ENCODE data around the gene RABL2B.
A peak's percentile ranks its signal among the peaks of the same experiment; 100 is the strongest.

The RABL2B gene

GRCh38 chr22:50737728-50738648, 45.4 kb downstream of the RABL2B start, which contains the start of gene ACR:
Gene ACR (plus strand): TSS chr22:50738204. CDS start chr22:50738236, 32 bp downstream.
- DNase-seq, result no peak

- DNase-seq, result no peak
Observed at GRCh38 chr22:50735739-50736030, 47.8 kb downstream of the RABL2B start.

- DNase-seq, result no peak
Observed at GRCh38 chr22:50734986-50735738, 48.3 kb downstream of the RABL2B start.

- no peak for DNase-seq
Observed at GRCh38 chr22:50734343-50734771, 49.1 kb downstream of the RABL2B start.

DNA sequence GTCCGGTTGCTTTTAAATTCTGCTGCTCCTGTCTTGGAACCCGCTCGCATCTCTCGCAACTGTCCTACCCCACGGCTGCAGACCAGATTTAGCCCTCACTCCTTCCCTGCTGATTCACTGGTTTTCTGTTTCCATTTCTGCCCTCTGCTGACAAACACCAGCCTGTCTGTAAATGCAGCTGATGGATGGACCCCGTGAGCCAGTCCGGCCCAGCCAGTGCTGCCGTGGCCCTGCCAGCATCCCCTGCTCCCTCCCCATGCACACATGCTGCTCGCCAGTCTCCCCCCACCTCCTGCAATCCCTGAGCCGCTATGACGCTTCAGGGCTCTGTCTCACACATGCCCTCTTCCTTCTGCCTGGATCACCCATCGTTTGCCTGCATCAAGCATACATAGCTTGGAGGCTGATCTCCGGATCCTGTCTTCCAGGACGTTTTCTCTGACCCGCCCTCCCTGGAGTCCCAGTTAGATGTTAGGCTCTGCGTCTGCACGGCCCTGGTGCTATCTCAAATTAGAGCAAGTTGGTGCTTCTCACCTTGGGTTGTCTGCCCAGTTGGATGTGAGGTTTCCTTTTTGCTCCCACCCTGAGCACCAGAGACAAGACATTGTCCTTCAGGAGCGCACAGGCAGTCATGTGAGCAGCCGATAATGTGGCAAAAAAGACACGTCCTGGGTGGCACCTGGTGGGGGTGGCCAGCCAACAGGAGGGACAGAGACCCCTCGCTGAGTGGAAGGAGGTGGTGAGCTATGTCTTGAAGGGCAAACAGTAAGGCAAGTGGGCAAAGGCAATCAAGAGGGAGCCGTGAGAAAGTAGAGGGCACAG, 49.7 kb downstream of the RABL2B start:
- no peak for DNase-seq

GRCh38 chr22:50732681-50733080, 50.8 kb downstream of the RABL2B start:
- no peak for DNase-seq

DNA sequence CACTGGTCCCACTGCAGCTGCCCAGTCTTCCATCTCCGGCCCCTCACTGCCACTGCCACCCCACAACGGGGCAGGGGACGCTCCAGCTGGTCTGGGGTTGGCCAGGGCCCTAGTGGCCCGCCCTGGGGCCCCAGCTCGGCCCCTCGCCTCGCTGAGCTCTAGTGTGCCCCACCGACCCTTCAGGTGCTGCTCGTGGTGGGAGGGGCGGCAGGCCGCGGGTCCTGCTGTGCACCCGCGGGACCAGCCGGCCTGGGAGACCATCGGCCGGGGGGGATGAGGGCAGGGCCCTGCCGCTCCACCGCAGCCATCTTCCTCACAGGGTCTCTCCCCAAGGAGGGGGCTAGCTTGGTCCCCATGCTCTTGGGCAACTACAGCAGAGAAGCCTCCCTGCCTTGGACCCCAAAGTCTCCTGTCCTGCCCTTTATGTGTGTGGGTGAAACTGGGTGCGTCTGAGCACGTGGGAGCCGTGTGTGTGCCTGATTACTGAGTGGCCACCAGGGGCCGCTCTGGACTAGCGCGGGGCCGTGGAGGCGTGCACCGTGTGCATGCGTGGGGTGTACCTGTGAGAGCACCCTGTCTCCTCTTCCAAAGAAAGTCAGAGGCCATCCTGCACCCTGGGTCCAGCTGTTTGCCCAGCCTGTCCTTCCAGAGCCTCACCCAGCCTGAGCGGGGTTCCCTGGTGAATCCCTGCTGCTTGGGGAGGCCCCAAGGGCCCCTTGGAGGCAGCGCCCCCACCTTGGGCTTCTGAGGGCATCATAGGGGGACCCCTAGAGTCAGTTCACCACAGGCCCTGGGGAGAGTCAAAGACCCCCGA, 51.4 kb downstream of the RABL2B start:
- peak; percentile 55 for DNase-seq

DNA sequence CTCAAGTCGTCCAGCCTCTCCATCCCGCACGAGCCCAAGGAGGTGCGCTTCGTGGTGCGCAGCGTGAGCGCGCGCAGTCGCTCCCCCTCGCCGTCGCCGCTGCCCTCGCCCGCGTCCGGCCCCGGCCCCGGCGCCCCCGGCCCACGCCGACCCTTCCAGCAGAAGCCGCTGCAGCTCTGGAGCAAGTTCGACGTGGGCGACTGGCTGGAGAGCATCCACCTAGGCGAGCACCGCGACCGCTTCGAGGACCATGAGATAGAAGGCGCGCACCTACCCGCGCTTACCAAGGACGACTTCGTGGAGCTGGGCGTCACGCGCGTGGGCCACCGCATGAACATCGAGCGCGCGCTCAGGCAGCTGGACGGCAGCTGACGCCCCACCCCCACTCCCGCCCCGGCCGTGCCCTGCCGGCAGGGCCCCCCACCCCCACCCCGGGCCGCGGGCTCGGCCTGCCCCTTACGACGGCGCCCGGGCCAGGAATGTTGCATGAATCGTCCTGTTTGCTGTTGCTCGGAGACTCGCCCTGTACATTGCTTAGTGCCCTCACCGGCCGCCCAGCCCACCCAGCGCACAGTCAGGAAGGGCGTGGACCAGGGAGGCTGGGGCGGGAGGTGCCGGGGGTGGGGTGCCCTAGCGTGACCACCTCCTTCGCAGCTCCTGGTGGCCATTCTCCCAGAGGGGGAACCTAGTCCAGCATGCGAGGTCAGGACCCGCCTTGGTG, 52.3 kb downstream of the RABL2B start:
- DNase-seq, result no peak

GRCh38 chr22:50730013-50730891, 53.2 kb downstream of the RABL2B start:
- no peak for DNase-seq

DNA sequence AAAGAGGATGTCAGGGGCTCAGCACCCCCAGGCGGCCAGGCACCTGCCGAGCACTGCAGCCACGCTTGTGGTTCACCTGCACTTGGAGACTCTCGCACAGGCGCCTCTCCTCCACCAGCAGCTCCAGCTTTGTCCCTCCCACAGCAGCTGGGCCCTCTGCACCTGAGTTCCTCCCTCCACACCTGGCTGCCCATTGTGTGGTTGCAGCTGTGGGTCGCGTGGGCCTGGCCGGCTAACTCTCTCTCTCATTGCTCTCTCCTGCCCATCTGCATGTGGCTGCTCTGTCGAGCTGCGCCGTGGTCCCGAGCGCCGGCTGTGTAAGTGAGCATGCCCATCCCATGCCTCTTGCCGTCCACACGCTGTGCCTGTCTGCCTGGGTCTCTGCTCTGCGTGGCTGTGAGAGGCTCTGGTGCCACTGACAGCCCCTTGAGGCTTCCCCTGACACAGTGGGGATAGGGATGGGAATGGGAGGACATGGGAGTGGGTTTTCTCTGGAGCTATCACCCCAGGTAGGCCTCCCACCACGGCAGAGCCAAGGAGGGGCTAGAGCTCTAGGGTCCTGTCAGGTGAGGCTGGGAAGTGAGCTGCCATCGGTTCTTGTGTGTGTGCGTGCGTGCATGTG, 53.9 kb downstream of the RABL2B start:
- no peak for DNase-seq

DNA sequence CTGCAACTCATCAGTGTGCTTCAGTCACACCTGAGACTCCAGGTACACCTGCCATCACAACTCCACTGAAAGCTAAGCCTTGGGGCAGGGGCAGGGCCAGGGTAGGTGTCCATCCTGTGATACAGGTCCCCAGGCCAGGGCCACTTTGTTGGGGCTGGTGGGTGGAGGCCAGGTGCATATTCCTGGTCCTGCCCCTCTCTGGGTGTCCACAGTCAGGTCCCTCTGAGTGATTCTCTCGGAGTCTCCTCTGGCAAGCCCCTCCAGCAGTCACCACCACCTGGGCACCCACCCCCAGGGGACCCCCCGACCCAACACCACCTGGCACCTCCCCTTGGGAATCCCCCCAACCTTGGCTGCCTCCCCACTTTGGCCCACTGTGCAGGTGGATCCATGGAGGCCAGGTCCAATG, 54.9 kb downstream of the RABL2B start:
- no peak for DNase-seq

GRCh38 chr22:50727678-50728522, 55.5 kb downstream of the RABL2B start:
- no peak for DNase-seq

DNA sequence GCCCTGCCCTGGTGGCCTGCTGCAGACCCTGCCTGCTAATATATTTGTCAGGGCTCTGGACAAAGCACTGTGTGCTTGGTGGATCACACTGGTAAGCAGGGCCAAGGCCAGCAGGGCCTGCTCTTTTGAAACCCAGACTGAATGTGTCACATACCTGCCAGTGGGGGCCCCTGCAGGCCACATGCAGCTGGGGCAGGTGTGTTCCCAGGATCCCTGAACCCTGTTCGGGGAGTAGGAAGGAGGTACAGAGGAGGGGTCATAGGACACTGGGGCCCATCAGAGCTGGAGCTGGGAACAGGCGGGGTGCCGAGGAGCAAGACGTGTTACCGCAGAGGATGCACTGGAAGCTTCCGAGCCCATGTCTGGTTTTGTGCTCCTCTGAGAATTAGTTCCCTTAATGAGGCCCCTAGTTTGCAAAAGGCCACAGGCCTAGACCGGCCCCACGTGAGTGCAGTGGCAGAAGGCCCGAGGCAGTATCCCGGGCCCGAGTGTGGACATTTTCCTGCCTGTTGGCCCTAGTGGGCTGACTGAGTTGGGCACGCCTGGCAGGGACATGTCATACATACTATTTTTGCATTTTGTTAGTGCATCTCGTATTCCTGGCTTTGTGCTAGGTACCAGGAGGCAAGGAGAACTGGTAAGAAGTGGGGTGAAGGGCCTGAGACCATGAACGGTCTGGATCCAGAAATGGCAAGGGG, 56.6 kb downstream of the RABL2B start:
- DNase-seq, result no peak

DNA sequence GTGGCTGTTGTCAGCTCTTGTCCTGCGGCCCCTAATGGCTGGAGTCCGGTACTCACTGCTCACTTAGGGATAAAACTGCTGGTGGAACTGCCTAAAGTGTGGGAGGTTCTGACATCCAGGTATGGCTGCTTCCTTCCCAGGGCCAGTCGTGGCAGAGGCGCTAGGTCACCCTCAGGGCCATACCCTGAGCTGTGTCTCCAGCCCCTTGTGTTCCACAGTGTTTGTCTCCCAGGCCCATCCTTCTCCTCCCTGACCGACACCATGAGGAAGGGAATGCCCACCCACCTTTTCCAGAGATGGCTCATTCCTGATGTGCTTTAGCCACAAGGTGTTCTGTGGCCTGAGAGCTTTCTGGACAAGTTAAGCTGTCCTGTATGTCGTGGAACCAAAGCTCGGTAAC, 57.8 kb downstream of the RABL2B start:
- no peak for DNase-seq

DNA sequence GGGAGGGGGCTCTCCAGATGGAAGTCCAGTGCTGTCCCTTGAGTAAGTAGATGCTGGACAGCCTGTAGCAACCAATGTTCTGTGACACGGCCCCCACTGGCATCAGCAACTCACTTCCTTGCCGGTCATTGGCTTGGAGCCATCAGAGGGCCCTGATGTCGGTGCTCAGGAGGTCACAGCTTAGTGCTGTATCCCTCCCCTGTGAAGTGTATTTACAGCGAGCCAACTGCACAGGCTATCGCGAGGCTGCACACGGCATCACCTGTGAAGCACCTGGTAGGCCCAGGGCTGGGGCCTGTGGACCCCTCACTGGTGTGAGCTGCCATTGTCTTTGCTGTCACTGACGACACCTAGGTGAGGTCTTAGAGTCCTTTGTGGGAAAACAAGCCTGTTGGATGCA, 58.8 kb downstream of the RABL2B start:
- no peak for DNase-seq

DNA sequence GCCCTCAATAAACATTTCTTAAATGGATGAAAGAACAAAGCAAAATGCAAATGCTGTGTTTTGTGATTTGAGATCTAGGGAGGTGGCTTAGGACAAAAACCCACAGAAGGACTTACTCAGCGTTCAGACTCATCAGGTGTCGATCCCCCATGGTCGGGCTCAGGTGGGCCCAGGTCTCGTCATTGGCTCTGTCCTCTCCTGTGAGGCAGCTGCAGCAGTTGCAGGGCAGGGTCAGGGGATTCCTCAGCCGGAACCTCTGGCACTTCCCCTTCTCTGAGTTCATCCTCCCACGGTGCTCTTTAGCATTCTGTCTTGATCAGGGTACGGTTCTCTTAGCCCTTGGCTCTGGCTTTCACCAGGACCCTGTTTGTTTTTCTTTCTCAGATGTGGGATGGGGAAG, 59.4 kb downstream of the RABL2B start:
- DNase-seq, result no peak

- no peak for DNase-seq
Observed at GRCh38 chr22:50722716-50723428, 60.6 kb downstream of the RABL2B start.

Data from central memory CD4-positive, alpha-beta T cell (primary cell).